ENCODE measurements around the gene COL9A2. TPM values are rescaled to one million over a fixed set of nuclear protein-coding genes. Genes with fewer than 3 reads are reported as not detected.

COL9A2 gene
- total RNA-seq, 5 donors from 2014 or later (not counting 1 experiment from before 2014, with no cell fraction given): 3.5 to 4.6 (median 3.8) TPM

DNA sequence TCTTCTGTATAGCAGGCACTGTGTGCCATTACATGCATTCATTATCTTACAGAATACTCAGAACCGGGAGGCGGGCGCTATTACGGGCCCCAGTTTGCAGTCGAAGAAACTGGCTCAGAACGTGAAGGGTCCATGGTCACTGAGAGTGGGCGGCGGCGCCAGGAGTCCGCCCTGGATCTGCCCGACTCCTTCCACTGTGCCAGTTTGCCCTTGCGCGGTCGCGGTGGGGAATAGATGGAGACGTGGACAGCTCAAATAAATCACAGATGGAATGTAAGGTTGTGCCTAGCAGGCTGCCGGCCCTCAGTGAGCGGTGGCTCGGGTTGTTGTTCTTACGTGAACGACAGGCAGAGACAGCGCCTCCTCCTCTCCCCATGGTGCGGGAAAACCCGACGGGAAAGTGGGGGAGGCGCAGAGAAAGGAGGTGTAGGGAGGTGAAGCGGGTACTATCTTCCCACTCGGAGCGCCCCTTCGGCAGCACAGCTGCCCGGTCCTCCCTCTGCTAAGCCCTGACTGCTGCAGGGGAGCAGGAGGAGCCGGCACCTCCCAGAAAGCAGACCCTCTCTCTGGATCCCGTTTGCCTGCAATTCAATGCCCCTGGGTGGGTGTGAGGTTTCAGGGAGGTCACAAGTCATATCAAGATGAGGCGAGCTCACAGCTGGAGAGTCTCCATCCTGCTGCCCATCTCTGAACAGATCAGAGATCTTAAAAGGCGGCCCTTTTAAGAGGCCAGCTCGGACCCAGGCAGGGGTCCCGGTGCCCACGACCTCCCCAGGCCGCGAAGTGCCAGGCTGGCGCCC lies 1.1 kb downstream of the COL9A2 start:
- no peaks in the 10 kb centered on the region for H3K9me3 ChIP-seq
- CTCF ChIA-PET: interaction anchor here (0.6 to 3.4 kb wide), 16 partner anchors 21 to 596 kb away, joined by 3 to 20 read pairs (median 6); partner anchors contain the start of genes ZMPSTE24 (in 1 of the 2) and ZNF684 (in 1 of the 2)
- WGBS (ENCODE audit: insufficient coverage): 4% methylated on average over 21 of the region's 41 CpGs
- peaks cover 9 to 10% of the 10 kb centered on the region in 2 donors for H3K27me3 Mint-ChIP-seq
- H3K27ac ChIP-seq (ENCODE audit: low read length): no peak overlapping the region
- H3K27me3 ChIP-seq (replicated peaks in 1 of 2; ENCODE audit: control insufficient read depth in 2 of 2, extremely low read depth in 1 of 2, insufficient read depth in 2 of 2, low read length in 1 of 2): peaks cover 2 to 33% of the 10 kb centered on the region in 2 experiments
- DNase-seq: peak in 15 of 35 experiments; percentile 9 to 55 (median 22)
- peaks cover 13 to 46% of the 10 kb centered on the region in 2 experiments for H3K4me1 ChIP-seq (ENCODE audit: control insufficient read depth in 1 of 2, extremely low read depth in 1 of 2, insufficient read depth in 2 of 2, low read length in 2 of 2)
- peaks cover 33 to 54% (median 40%) of the 10 kb centered on the region in 3 donors for H3K4me1 Mint-ChIP-seq
- H3K36me3 ChIP-seq (ENCODE audit: control insufficient read depth in 2 of 2, extremely low read depth in 1 of 2, insufficient read depth in 1 of 2, low read length in 1 of 2): no peaks in the 10 kb centered on the region
- peak overlapping the region; percentile 81 to 90 (median 83) for H3K4me3 Mint-ChIP-seq
- no peaks in the 10 kb centered on the region for H3K9me3 Mint-ChIP-seq
- peak; percentile 7 to 25 (median 19) for ATAC-seq (replicated peaks in 1 of 4)
- H3K27ac Mint-ChIP-seq: peak overlapping the region in 1 of 2 donors; percentile 39
- H3K4me3 ChIP-seq (ENCODE audit: control insufficient read depth in 1 of 2, extremely low read depth in 1 of 2, low read length in 1 of 2): peak overlapping the region; percentile 52 to 85
- no peaks in the 10 kb centered on the region for H3K36me3 Mint-ChIP-seq
- POLR2A ChIA-PET: interaction anchor here (0.6 to 1.3 kb wide), 4 partner anchors 18 to 92 kb away, joined by 3 to 6 read pairs (median 3); no protein-coding TSS in a partner anchor

DNA sequence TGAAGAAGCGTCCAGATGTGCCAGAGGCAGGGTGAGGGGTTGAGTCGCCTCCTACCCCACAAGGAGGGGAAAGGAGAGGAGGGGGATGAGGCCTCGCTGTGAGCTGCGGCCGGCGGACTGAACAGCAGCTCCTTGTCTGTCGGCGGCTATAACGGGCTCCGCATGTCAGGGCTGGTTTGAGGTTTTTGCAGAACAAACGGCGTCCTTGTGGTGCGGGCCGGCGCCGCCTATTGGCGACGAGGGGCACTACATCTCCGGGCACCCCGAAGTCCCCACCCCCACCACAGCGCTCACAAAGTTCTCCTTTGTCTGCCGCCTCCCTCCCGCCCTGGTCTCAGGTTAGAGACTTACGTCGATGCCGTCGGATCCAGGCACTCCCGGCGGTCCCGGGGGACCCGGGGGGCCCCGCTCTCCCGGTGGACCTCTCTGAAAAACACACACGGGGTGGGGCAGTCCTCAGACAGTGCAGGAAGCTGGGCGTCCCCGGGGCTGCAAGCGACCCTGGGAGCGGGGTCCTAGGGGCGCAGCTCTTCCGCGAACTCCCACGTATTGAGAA lies 1.8 kb downstream of the COL9A2 start:
- Histone ChIP-seq H3K36me3 (ENCODE audit: control insufficient read depth in 2 of 2, extremely low read depth in 1 of 2, insufficient read depth in 1 of 2, low read length in 1 of 2) (no peaks in the 10 kb centered on the region), H3K9me3 (no peaks in the 10 kb centered on the region), H3K27ac (ENCODE audit: low read length) (no peak overlapping the region), H3K4me1 (ENCODE audit: control insufficient read depth in 1 of 2, extremely low read depth in 1 of 2, insufficient read depth in 2 of 2, low read length in 2 of 2) (peaks cover 13 to 46% of the 10 kb centered on the region in 2 experiments), H3K27me3 (replicated peaks in 1 of 2; ENCODE audit: control insufficient read depth in 2 of 2, extremely low read depth in 1 of 2, insufficient read depth in 2 of 2, low read length in 1 of 2) (peaks cover 2 to 33% of the 10 kb centered on the region in 2 experiments), H3K4me3 (ENCODE audit: control insufficient read depth in 1 of 2, extremely low read depth in 1 of 2, low read length in 1 of 2) (peak overlapping the region; percentile 52 to 85)
- peaks cover 9 to 10% of the 10 kb centered on the region in 2 donors for H3K27me3 Mint-ChIP-seq
- H3K36me3 Mint-ChIP-seq: no peaks in the 10 kb centered on the region
- H3K4me1 Mint-ChIP-seq: peaks cover 33 to 54% (median 40%) of the 10 kb centered on the region in 3 donors
- H3K4me3 Mint-ChIP-seq: peak overlapping the region; percentile 81 to 90 (median 83)
- ChIA-PET POLR2A (interaction anchor here (0.5 to 1.3 kb wide), 6 partner anchors 24 to 120 kb away, joined by 3 to 10 read pairs (median 4); no protein-coding TSS in a partner anchor), CTCF (interaction anchor here (0.5 to 3.4 kb wide), 34 partner anchors 20 to 595 kb away, joined by 3 to 20 read pairs (median 3); partner anchors contain the start of genes ZMPSTE24 (in 1 of the 2) and ZNF684 (in 1 of the 2))
- H3K27ac Mint-ChIP-seq: peak overlapping the region in 1 of 2 donors; percentile 39
- peak; percentile 71 to 93 (median 83) for DNase-seq
- no peaks in the 10 kb centered on the region for H3K9me3 Mint-ChIP-seq
- WGBS (ENCODE audit: insufficient coverage): 3% methylated on average over 40 of the region's 42 CpGs
- ATAC-seq (replicated peaks in 1 of 4): peak; percentile 66 to 83 (median 74)

- H3K27ac ChIP-seq (ENCODE audit: low read length): no peak overlapping the region
- no peaks in the 10 kb centered on the region for H3K9me3 ChIP-seq
- no peaks in the 10 kb centered on the region for H3K36me3 ChIP-seq (ENCODE audit: control insufficient read depth in 2 of 2, extremely low read depth in 1 of 2, insufficient read depth in 1 of 2, low read length in 1 of 2)
- ChIA-PET CTCF (interaction anchor here (0.5 to 3.4 kb wide), 32 partner anchors 21 to 218 kb away, joined by 3 to 20 read pairs (median 3); partner anchors contain the start of genes ZMPSTE24 (in 1 of the 2) and ZNF684 (in 1 of the 2)), POLR2A (interaction anchor here (0.5 to 0.8 kb wide), 5 partner anchors 24 to 120 kb away, joined by 3 to 10 read pairs (median 4); no protein-coding TSS in a partner anchor)
- Mint-ChIP-seq H3K4me3 (peak overlapping the region; percentile 81 to 90 (median 83)), H3K4me1 (peaks cover 33 to 54% (median 40%) of the 10 kb centered on the region in 3 donors), H3K27me3 (peaks cover 9 to 10% of the 10 kb centered on the region in 2 donors), H3K36me3 (no peaks in the 10 kb centered on the region), H3K27ac (peak overlapping the region; percentile 15 to 75), H3K9me3 (no peaks in the 10 kb centered on the region)
- DNase-seq (no peak), ATAC-seq (replicated peaks in 1 of 4) (no peak)
- H3K4me1 ChIP-seq (ENCODE audit: control insufficient read depth in 1 of 2, extremely low read depth in 1 of 2, insufficient read depth in 2 of 2, low read length in 2 of 2): peaks cover 13 to 46% of the 10 kb centered on the region in 2 experiments
- H3K4me3 ChIP-seq (ENCODE audit: control insufficient read depth in 1 of 2, extremely low read depth in 1 of 2, low read length in 1 of 2): no peak overlapping the region
- peaks cover 2 to 30% of the 10 kb centered on the region in 2 experiments for H3K27me3 ChIP-seq (replicated peaks in 1 of 2; ENCODE audit: control insufficient read depth in 2 of 2, extremely low read depth in 1 of 2, insufficient read depth in 2 of 2, low read length in 1 of 2)
- WGBS (ENCODE audit: insufficient coverage): 100% methylated on average over 4 of the region's 13 CpGs
Observed at GRCh38 chr1:40314721-40315238, 2.3 kb downstream of the COL9A2 start.

DNA sequence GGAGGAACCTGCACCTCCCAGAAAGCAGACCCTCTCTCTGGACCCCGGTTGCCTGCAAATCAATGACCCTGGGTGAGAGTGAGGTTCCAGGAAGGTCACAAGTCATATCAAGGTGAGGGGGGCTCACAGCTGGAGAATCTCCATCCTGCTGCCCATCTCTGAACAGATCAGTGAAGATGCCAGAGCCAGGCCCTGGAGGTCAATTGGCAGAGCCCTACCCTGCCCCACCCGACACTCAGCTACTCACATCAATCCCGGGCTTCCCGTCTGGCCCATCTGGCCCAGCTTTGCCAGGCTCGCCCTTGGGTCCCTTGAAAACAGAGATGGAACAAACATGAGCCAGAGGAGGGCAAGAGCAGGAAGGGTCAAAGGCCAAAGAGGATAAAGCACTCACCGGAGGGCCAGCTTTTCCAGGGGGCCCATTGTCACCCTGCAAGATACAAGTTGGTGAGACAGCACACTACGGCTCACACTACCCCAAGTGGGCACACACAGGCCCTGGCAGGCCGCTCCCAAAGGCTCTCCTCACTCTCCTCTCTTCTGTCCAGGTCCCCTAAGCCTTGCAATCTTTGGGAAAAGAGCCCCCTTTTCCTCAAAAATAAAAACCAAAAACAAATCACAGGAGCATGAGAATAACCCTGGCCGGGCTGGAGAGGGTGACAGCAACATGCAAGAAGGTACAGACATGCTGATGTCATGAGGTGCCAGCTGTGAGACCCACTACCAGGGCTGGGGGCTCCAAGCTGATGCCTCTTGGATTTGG lies 2.9 kb downstream of the COL9A2 start:
- no peaks in the 10 kb centered on the region for H3K9me3 ChIP-seq
- ChIA-PET POLR2A (interaction anchor here (0.5 to 0.6 kb wide), 3 partner anchors 35 to 119 kb away, joined by 3 to 5 read pairs (median 4); no protein-coding TSS in a partner anchor), CTCF (interaction anchor here (0.8 to 3.4 kb wide), 7 partner anchors 22 to 159 kb away, joined by 3 to 18 read pairs (median 4); partner anchors contain the start of gene ZMPSTE24 (in 1 of the 2))
- 87% methylated on average over 6 of the region's 9 CpGs for WGBS (ENCODE audit: insufficient coverage)
- H3K27me3 ChIP-seq (replicated peaks in 1 of 2; ENCODE audit: control insufficient read depth in 2 of 2, extremely low read depth in 1 of 2, insufficient read depth in 2 of 2, low read length in 1 of 2): peaks cover 2 to 26% of the 10 kb centered on the region in 2 experiments
- Mint-ChIP-seq H3K4me3 (peak overlapping the region; percentile 36 to 90 (median 83)), H3K36me3 (no peaks in the 10 kb centered on the region), H3K9me3 (no peaks in the 10 kb centered on the region), H3K27me3 (peaks cover 7 to 10% of the 10 kb centered on the region in 2 donors), H3K4me1 (peaks cover 32 to 52% (median 40%) of the 10 kb centered on the region in 3 donors), H3K27ac (peak overlapping the region in 1 of 2 donors; percentile 75)
- DNase-seq (no peak), ATAC-seq (replicated peaks in 1 of 4) (no peak)
- no peak overlapping the region for H3K4me3 ChIP-seq (ENCODE audit: control insufficient read depth in 1 of 2, extremely low read depth in 1 of 2, low read length in 1 of 2)
- no peak overlapping the region for H3K27ac ChIP-seq (ENCODE audit: low read length)
- H3K4me1 ChIP-seq (ENCODE audit: control insufficient read depth in 1 of 2, extremely low read depth in 1 of 2, insufficient read depth in 2 of 2, low read length in 2 of 2): peaks cover 13 to 46% of the 10 kb centered on the region in 2 experiments
- H3K36me3 ChIP-seq (ENCODE audit: control insufficient read depth in 2 of 2, extremely low read depth in 1 of 2, insufficient read depth in 1 of 2, low read length in 1 of 2): no peaks in the 10 kb centered on the region

GRCh38 chr1:40313329-40313957 lies 3.6 kb downstream of the COL9A2 start:
- H3K9me3 ChIP-seq: no peaks in the 10 kb centered on the region
- POLR2A ChIA-PET: no interaction called here
- 95% methylated on average over 3 of the region's 5 CpGs for WGBS (ENCODE audit: insufficient coverage)
- H3K4me3 ChIP-seq (ENCODE audit: control insufficient read depth in 1 of 2, extremely low read depth in 1 of 2, low read length in 1 of 2): no peak overlapping the region
- peaks cover 13 to 46% of the 10 kb centered on the region in 2 experiments for H3K4me1 ChIP-seq (ENCODE audit: control insufficient read depth in 1 of 2, extremely low read depth in 1 of 2, insufficient read depth in 2 of 2, low read length in 2 of 2)
- peaks cover 25 to 46% (median 40%) of the 10 kb centered on the region in 3 donors for H3K4me1 Mint-ChIP-seq
- peaks cover 7% of the 10 kb centered on the region in 2 donors for H3K27me3 Mint-ChIP-seq
- no peak for DNase-seq
- H3K27me3 ChIP-seq (replicated peaks in 1 of 2; ENCODE audit: control insufficient read depth in 2 of 2, extremely low read depth in 1 of 2, insufficient read depth in 2 of 2, low read length in 1 of 2): peaks cover 2 to 26% of the 10 kb centered on the region in 2 experiments
- CTCF ChIA-PET: interaction anchor here in 1 of 2 donors (3.4 kb wide), 1 partner anchor 57 kb away, joined by 18 read pairs; the partner anchor contains the start of gene ZMPSTE24
- ATAC-seq (replicated peaks in 1 of 4): no peak
- peak overlapping the region in 1 of 3 donors; percentile 28 for H3K4me3 Mint-ChIP-seq
- peak overlapping the region in 1 of 2 donors; percentile 29 for H3K27ac Mint-ChIP-seq
- no peak overlapping the region for H3K27ac ChIP-seq (ENCODE audit: low read length)
- H3K36me3 ChIP-seq (ENCODE audit: control insufficient read depth in 2 of 2, extremely low read depth in 1 of 2, insufficient read depth in 1 of 2, low read length in 1 of 2): no peaks in the 10 kb centered on the region
- H3K9me3 Mint-ChIP-seq: no peaks in the 10 kb centered on the region
- H3K36me3 Mint-ChIP-seq: no peaks in the 10 kb centered on the region
